Iris pigment epithelial cell (primary cell): ENCODE measurements around the gene CELA3A.
"Not testable (repeated sequence)": the region's sequence is repeated elsewhere in the genome, so short reads cannot be mapped to it uniquely, and the experiment has no call there.

Experiments
- DNase-seq: peaks from one replicate; pipeline ENCODE4 v3.0.0-alpha.2; 2011; ENCODE audit warnings: low read depth

The CELA3A gene, protein sequence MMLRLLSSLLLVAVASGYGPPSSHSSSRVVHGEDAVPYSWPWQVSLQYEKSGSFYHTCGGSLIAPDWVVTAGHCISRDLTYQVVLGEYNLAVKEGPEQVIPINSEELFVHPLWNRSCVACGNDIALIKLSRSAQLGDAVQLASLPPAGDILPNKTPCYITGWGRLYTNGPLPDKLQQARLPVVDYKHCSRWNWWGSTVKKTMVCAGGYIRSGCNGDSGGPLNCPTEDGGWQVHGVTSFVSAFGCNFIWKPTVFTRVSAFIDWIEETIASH

DNA sequence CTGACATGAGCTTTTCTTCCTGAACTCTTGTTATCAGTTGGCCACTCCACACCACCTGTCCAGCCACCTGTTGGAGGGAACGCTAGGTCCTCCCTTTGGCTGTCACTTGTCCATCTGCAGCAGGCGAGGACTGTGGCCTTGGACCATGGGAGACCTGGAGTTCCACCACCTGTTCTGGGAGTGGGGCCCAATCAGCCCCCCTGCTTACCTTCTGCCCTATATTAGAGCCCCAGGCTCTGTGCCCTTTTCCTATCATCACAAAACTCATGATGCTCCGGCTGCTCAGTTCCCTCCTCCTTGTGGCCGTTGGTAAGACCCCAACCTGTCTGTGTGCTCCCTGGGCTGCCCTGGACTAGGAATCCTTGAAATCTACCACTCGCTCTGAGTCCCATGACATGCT lies at the start of gene CELA3A:
CELA3A (plus strand) TSS at position 249 of the 400 bp plus-strand sequence; CDS start at position 267, 18 bp downstream.
- no peak for DNase-seq

DNA sequence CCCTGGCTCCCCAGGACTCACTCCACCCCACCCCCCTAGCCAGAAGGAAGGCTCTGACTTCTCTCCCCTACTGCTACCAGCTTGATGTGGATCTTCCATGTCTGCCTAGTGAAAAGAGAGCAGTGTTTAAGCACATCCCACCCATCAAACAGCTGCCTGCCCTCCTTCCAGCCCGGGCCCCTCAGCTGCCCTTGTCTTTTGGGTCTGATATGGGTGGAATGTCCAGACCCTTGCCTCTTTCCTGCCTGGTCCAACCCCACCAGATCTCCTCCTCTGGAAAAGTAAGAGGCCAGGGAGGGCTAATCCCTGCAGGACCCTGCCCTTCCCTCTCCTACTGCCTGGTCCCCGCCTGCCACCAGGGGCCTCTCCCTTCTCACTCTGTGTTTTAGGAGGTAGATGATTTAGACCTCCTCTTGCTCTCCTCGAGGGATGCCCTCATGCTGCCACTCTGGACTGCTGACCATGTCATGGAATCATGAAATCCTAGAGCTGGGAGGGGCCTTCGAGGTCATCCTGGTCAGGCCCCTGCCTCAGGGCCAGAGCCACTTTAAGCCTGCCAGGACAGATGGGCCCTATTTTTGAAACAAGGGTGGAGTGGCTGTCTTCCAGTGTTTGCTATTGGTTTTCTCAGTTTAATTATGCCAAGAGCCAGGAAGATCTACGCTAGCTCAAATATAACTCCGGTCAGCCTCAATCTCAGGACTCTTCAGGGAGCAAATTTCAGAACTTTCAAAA lies 48.5 kb upstream of the CELA3A start:
- no peak for DNase-seq

DNA sequence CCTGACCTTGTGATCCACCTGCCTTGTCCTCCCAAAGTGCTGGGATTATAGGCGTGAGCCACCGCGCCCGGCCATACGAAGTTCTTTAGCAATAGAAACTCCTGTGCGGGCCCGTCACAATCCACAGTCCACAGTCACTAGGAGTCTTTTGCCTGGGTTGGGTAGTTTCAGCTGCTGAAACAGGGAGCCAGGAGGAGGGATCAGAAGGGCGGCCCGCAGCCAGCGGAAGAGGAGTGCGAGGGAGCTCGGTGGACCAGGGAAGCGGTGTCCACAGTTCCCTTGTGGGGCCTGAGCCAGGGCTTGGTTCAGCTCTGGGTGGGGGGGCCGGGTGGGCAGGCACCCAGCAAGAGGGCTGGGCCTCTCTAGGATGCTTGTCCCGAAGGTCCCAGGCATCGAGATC lies 46.4 kb upstream of the CELA3A start:
- no peak for DNase-seq

DNA sequence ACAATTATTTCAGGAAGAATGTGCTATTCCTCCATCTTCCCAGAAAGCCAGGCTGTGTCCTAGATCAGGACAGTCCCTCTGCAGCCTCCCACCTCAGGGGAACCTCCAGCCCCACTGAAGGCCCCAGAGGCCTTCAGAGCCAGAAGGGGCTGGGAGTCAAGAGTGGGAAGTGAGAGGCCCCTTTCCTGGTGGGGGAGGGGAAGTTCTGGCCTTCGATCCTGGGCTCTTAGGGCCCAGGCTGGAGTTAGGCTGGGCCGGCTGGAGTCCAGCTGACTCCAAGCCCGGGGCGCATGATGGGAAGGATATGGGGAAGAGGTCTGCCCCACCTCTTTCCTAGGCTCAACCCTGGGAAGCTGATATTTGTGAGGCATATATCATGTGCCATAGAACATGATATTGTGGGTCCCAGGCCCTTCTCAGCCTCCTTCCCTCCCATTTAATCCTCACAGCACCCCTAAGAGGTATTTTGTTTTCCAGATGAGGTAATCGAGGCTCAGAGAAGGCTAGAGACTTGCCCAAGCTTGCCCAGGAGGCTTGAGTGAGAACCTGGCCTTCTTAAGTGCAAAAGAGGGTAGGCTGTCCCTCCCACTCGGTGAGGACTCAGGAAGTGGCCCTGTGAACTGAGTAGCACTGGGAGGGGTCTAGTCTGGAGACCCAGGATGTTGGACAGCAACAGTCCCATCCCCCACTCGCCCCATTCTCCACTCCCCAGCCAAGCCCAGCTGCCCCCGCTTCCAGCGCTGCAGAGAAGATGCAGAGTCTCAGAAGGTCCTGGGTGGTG lies 45.8 kb upstream of the CELA3A start:
- no peak for DNase-seq

DNA sequence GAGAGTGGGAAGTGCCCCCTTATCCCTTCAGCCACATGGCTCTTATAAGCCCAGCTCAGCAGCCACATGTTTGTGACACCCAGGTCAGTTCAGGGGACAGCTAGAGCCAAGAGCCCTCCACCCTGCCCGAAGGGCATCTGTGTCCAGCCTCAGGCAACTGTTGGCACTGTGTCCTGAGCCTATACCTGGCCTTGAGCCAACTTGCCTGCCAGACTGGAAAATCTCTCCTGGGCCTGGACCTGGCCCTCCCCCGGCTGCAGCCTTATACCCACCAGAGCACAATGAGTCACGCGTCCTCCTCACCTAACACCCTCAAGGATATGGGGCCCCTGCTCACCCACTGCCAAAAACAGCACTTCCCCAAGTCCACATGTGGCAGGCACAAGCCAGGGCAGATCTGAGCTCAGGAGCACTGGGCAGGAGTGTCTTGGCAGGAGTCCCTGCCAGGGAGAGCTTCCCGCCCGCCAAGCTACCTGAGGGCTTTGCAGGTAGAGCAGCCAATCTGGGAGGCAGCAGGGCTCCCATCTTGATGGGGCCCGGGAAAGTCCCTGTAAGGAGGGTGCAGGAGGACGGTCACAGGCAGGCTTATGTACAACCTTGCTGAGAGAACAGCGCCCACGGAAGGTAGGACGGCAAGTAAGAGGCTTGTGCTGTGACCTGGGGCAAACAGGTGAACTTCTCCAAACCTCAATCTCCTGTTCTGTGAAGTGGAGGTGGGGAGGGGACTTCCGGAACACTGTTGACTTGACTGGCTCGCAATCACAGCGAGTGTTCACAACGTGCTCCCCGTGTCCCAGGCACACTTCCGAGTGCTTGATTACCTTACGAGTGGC lies 44.5 kb upstream of the CELA3A start:
- peak; percentile 25 for DNase-seq

DNA sequence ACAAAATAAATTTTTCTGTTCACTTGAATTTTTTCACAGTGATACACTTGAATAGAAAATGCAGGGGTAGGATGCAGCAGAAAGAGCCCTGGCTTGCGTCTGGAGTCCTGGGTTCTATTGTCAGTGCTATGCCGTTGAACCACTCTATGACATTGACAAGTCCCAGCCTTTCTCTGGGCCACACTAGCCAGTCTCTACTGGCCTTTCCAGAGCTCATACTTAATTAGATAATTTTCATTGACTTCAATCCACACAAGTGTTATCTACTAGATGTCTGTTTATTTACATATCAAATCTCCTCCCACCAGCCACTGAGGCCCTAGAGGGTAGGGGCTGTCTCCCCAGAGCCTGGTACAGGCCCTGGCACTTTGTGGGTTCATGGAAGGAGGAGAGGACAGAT lies 40.1 kb upstream of the CELA3A start:
- no peak for DNase-seq

DNA sequence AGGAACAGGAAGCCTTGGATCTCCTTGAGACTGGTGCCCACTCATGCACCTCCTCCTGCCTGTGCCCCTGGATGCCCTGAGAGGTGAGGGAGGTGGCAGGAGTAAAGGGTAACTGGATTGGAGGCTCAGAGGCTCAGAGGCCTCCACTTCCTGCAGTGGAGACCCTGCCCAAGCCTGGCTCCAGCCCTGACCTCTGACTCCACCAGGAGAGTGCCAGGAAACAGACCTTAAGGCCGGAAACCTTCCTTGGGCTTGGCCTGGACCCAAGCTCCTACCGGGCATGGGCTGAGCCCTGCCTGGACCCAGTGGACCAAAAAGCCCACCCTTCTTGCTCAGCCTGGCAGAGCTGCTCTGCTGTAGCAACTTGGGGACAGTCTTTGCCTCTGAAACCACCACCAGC lies 39.7 kb upstream of the CELA3A start:
- no peak for DNase-seq

DNA sequence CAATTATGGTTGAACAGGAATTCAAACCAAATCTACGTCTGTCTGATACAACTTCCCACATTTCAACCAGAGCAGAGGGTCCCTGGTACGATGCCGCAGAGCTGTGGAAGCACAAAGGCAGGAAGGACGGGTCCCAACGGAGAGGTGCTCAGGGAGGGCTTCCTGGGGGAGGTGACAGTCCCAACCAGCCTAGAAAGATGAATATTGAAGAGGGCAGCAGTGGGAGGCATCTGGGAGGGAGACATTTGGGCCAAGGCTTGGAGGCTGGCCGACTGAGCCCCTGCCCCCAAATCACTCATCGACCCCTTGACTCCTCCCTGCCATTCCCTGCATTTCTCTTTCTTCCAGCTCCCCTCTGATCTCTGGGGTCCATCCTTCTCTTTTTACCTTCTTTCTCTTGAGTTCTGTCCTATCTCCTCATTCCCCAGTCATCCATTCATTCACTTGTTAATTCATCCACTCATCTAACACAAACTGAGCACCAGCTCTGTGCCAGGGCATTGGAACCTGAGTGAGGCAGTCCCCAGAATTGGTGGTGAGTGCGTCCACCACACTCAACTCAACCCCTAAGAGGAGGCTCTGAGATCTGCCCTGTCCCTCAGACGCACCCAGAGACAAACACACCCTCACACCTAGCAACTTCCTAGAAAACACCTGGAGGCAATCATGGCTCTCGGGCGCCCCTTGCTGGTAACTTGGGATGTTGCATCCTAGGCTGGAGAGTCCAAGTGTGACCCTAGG lies 37.8 kb upstream of the CELA3A start:
- peak; percentile 54 for DNase-seq

DNA sequence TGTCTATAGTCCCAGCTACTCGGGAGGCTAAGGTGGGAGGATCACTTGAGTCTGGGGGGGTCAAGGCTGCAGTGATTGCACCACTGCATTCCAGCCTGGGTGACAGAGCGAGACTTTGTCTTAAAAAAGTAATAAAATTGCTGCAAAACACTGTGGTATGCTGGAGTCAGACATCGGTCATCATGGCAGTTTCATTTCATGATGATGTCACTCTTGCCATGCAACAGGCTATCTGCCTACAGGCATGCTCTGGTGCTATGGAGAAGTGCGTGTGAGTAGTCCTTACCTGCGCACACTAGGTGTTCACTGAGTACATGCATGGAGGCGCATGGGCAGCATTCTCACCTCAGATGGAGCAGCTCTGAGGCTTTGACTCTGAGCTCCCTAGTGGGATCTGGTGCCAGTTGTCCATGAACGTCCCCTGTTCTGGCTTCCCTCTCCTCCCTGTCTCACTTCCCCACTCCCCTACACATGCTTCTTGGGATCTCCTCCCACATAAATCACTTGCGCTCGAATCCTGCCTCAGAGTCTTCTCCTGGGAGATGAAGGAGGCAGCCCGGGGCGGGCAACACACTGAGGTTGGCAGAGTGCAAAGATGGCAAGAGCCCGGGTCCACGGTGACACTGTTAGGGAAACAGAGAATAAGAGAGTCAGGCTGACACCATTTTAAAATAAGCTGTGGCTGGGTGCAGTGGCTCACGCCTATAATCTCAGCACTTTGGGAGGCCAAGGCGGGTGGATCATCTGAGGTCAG lies 35.0 kb upstream of the CELA3A start:
- peak; percentile 65 for DNase-seq

DNA sequence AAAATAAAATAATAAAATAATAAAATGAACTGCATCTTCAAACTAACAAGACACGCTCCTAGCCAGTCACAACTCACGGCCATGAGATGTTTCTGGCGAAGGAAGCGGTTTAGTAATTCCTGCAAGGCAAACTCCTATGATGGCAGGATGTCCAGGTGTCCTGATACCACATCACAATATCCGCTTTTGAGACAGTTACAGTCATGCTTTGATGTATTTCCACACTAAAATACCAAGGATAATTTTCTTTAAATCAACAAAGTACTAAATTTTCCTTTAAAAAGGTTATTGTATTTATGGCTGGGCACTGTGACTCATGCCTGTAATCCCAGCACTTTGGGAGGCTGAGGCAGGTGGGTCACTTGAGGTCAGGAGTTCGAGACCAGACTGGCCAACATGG lies 34.2 kb upstream of the CELA3A start:
- DNase-seq, result not testable (repeated sequence)

DNA sequence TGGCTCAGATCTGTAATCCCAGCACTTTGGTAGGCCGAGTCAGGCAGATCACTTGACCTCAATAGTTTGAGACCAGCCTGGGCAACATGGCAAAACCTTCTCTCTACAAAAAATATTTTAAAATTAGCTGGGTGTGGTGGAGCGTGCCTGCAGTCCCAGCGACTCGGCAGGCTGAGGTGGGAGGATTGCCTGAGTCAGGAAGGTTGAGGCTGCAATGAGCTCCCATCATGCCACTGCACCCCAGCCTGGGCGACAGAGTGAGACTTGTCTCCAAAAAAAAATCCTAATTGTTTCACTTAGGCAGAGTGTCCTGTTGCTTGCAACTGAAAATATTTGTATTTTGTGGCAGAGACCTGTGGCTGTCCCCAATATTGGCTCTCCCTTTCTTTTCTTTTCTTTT lies 32.4 kb upstream of the CELA3A start:
- DNase-seq, result not testable (repeated sequence)

DNA sequence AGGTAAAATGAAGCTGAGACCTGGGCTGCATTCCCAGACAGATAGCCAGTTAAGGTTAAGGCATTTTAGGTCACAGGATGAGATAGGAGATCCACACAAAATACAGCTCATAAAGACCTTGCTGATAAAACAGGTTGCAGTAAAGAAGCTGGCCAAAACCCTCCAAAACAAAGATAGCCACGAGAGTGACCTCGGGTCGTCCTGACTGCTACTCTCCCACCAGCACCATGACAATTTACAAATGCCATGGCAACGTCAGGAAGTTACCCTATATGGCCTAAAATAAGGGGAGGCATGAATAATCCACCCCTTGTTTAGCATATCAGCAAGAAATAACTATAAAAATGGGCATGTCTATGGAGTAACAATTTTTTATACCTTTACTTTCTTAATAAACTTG lies 30.9 kb upstream of the CELA3A start:
- DNase-seq, result not testable (repeated sequence)

DNA sequence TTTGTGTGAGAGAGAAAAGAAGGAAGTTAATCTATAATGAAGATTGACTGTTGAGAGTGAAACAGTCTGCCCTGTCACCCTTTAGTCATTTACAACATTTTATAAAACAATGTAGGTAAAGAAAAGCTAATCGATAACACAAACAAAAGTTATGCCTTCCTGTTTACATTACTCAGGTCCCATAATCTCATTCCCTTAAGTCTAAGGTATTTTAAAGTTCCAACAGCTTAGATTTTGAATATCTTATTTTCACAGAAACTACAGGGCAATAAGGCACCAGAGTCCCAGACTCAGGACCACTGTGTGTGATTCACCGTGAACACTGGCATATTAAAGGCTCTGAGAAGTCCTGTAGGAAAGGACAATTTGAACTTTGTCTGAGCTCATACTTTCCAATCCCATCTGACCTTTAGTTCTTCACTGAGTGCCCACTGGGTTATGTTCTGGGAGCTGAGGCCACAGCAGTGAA lies 28.4 kb upstream of the CELA3A start:
- not testable (repeated sequence) for DNase-seq

DNA sequence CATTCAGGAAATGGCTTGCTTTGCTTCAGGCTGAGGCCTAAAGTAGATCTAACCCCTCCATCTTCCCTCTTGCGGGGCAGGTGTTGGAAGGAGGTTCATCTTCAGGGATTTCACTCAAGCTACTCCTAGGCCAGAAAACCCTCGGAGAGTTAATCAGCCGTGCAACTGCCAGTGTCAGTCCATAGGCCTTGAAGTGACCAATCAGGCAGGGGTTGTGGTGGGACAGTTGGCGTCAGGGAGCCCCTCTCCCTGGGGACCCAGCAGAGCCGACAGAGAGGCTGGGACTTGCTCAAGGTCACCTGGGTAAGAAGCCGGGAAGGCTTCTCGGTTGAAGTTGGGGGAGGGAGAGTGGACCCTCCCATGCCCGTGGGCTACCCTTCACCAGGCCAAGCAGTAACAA lies 27.5 kb upstream of the CELA3A start:
- DNase-seq, result not testable (repeated sequence)

DNA sequence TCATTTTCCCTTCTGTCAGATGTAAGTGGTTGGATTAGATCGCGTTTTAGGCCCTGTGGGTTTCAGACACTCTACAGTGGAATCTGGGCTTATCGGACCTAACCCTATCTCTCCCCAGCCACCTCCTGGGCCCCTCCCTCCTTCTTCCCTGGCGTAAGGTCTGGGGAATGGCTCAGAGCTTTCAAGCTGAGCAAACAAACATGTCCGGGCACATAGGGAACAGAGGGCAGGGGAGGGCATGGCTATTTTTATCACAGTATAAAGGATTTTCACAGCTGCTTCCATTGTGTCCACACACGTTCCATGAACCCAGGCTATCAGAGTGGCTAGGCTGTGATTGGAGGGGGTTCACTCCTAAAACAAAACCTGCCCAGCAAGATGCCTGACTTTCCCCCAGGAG lies 26.8 kb upstream of the CELA3A start:
- DNase-seq, result peak; percentile 9

DNA sequence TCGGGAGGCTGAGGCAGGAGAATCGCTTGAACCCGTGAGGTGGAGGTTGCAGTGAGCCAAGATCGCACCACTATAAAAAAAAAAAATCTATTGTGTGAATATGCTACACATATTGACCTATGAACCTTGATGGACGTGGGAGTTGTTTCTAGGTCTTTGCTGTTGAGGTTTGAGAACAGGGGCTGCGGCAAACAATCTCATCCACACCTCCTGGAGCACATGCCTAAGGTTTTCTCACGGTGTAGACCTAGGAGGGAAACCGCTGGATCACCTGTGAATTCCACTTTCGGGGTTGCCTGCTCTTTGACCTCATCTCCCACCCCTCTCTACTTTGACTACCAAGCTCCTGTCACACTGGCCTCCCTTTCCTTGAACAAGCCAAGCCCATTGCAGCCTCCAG lies 26.2 kb upstream of the CELA3A start:
- not testable (repeated sequence) for DNase-seq

DNA sequence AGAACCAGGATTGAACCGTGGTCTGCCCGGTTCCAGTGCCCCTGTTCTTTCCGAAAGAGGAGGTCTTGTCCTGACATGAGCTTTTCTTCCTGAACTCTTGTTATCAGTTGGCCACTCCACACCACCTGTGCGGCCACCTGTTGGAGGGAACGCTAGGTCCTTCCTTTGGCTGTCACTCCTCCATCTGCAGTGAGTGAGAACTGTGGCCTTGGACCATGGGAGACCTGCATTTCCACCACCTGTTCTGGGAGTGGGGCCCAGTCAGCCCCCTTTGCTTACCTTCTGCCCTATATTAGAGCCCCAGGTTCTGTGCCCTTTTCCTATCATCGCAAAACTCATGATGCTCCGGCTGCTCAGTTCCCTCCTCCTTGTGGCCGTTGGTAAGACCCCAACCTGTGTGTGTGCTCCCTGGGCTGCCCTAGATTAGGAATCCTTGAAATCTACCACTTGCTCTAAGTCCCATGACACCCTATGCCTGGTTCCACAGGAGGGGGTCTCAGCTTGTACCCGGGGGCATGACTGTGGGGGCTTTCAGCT lies 24.7 kb upstream of the CELA3A start, which contains the start of gene CELA3B:
CELA3B (plus strand) TSS at position 320 of the 537 bp plus-strand sequence; CDS start at position 338, 18 bp downstream.
- not testable (repeated sequence) for DNase-seq

DNA sequence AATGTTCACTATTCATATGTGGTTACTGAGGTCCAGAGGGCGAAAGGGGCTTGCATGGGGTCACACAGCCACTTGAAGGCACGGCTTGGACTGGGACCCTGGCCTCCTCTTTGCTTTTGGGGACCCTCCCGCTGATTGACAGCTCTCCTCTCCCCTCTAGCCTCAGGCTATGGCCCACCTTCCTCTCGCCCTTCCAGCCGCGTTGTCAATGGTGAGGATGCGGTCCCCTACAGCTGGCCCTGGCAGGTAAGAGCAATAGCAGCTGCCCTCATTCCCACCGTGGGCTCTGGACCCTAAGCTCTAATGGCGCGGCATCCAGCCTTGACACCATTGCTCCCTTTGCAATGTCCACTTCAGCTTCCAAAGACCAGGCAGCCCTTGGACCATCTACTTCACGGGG lies 23.2 kb upstream of the CELA3A start:
- DNase-seq, result not testable (repeated sequence)

DNA sequence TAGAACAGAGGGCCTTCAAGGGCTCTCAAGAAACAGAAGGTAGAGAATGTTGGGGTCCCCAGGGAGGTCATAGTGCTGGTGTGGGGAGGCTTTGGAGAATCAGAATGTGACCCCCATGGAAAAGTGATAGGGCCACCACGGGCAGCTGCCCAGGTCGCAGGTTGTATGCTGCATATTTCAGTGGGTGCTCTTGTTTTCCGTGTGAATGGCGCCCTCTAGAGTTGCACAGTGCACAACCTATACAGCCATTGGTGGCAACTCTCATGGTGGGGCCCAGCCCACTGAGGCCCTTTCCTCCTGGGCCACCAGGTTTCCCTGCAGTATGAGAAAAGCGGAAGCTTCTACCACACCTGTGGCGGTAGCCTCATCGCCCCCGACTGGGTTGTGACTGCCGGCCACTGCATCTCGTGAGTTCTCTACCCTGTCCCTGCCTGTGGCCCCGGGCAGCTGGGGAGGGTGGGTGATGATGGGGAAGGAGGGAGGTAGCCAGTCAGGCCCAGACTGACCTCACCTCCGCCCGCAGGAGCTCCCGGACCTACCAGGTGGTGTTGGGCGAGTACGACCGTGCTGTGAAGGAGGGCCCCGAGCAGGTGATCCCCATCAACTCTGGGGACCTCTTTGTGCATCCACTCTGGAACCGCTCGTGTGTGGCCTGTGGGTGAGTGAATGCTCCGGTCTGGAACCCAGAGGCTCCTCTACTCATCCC lies 20.8 kb upstream of the CELA3A start:
- DNase-seq, result not testable (repeated sequence)
